H1 (cell line): ENCODE data around the gene DAZAP1. TPM values are rescaled to one million over a fixed set of nuclear protein-coding genes. Genes with fewer than 3 reads are reported as not detected.

Experiments used
- CTCF ChIA-PET: fragments of 300-600 bp; sonication (Branson Sonifier 250); formaldehyde crosslinking; loops from one replicate; lab custom pipeline; 2021; ENCODE audit not compliant: partially characterized antibody; lab: Charles Lee
- POLR2A ChIA-PET: fragments of 300-600 bp; sonication (Branson Sonifier 250); formaldehyde crosslinking; loops from one replicate; lab custom pipeline; 2021; ENCODE audit warnings: inconsistent platforms; ENCODE audit not compliant: partially characterized antibody; lab: Charles Lee
- DNase-seq, 2 experiments: peaks; one replicate each; pipeline versions ENCODE4 v3.0.0 to v3.0.0-alpha.2; 2010 to 2022; ENCODE audit warnings: low spot score in 2 of 2, low read depth in 1 of 2, mixed read lengths in 1 of 2
- FAIRE-seq: peaks from 2 replicates; lab custom pipeline; 2011; peaks lifted over from hg19 to GRCh38; lab: Jason Lieb, UNC
- H2AFZ ChIP-seq: 2 replicates; pipeline ENCODE4 v1.8.1; 2012; ENCODE audit warnings: low read length, inconsistent platforms
- H2AK5ac ChIP-seq: 2 replicates; pipeline ENCODE4 v1.6.1; 2013; ENCODE audit warnings: low read depth, low read length
- H2BK120ac ChIP-seq: replicated peaks from 2 replicates; pipeline ENCODE3; 2013; ENCODE audit warnings: low read depth, low read length, inconsistent platforms
- H2BK12ac ChIP-seq: 2 replicates; pipeline ENCODE4 v1.6.1; 2013; ENCODE audit warnings: low read depth, low read length
- H2BK15ac ChIP-seq: 2 replicates; pipeline ENCODE4 v1.6.1; 2013; ENCODE audit warnings: low read length
- H2BK20ac ChIP-seq: 2 replicates; pipeline ENCODE4 v1.6.1; 2013; ENCODE audit warnings: low read length
- H2BK5ac ChIP-seq: 2 replicates; pipeline ENCODE4 v1.6.1; 2013; ENCODE audit warnings: low read depth, low read length
- H3K14ac ChIP-seq: 2 replicates; pipeline ENCODE4 v1.6.1; 2013; ENCODE audit warnings: inconsistent platforms; ENCODE audit not compliant: insufficient read length
- H3K18ac ChIP-seq: 2 replicates; pipeline ENCODE4 v1.6.1; 2013; ENCODE audit warnings: low read length; ENCODE audit errors: extremely low read depth
- H3K23ac ChIP-seq: 2 replicates; pipeline ENCODE4 v1.6.1; 2013; ENCODE audit warnings: inconsistent platforms; ENCODE audit not compliant: insufficient read length
- H3K23me2 ChIP-seq: 2 replicates; pipeline ENCODE4 v1.6.1; 2013; ENCODE audit warnings: low read depth, low read length
- H3K27ac ChIP-seq: 2 replicates; pipeline ENCODE4 v1.6.1; 2011; ENCODE audit warnings: low read depth, low read length, inconsistent platforms
- H3K27me3 ChIP-seq, 4 experiments: replicated peaks in 1 of 4; 1 replicate in 1 of 4; 2 replicates in 3 of 4; pipeline versions ENCODE4 v1.6.1 to v1.8.1; 2011 to 2013; ENCODE audit warnings: low read length in 3 of 4, mild to moderate bottlenecking in 3 of 4, inconsistent platforms in 2 of 4, mixed read lengths in 2 of 4, moderate library complexity in 1 of 4; ENCODE audit not compliant: control insufficient read depth in 3 of 4, insufficient read depth in 3 of 4; ENCODE audit errors: extremely low read depth in 1 of 4
- H3K36me3 ChIP-seq, 4 experiments: 2 replicates each; pipeline versions ENCODE4 v1.6.1 to v1.8.1; 2011 to 2013; ENCODE audit warnings: mild to moderate bottlenecking in 4 of 4, low read length in 3 of 4, moderate library complexity in 2 of 4, control low read depth in 1 of 4, inconsistent platforms in 1 of 4; ENCODE audit not compliant: insufficient read depth in 4 of 4, control insufficient read depth in 2 of 4
- H3K4ac ChIP-seq: replicated peaks from 2 replicates; pipeline ENCODE3; 2013; ENCODE audit warnings: low read length, low read depth, mixed read lengths, inconsistent platforms; ENCODE audit not compliant: insufficient read length
- H3K4me1 ChIP-seq, 4 experiments: replicated peaks in 1 of 4; 1 replicate in 1 of 4; 2 replicates in 3 of 4; pipeline versions ENCODE4 v1.6.1 to v1.8.1; 2011 to 2013; ENCODE audit warnings: low read length in 3 of 4, inconsistent platforms in 2 of 4, mixed read lengths in 1 of 4; ENCODE audit not compliant: insufficient read depth in 4 of 4, control insufficient read depth in 3 of 4
- H3K4me2 ChIP-seq, 2 experiments: 2 replicates each; pipeline versions ENCODE4 v1.6.1 to v1.8.1; 2011 to 2013; ENCODE audit warnings: low read depth in 2 of 2, low read length in 2 of 2, control low read depth in 1 of 2, inconsistent platforms in 1 of 2, mild to moderate bottlenecking in 1 of 2; ENCODE audit not compliant: insufficient read depth in 1 of 2
- H3K4me3 ChIP-seq, 4 experiments: fragments of 200-600, 300-600 bp in 1 of 4; sonication (generic), shearing (Covaris generic), sonication (Bioruptor Twin) in 1 of 4; 2 replicates each; pipeline versions ENCODE4 v1.5.1 to v1.8.1; 2011 to 2016; ENCODE audit warnings: low read length in 4 of 4, low read depth in 3 of 4, control low read depth in 2 of 4, inconsistent platforms in 2 of 4, mild to moderate bottlenecking in 2 of 4, mixed read lengths in 1 of 4, moderate library complexity in 1 of 4; ENCODE audit not compliant: insufficient read depth in 2 of 4; ENCODE audit errors: extremely low read depth in 1 of 4
- H3K56ac ChIP-seq: replicated peaks from 2 replicates; pipeline ENCODE3; 2013; ENCODE audit warnings: low read depth, mild to moderate bottlenecking, mixed read lengths, low read length, inconsistent platforms; ENCODE audit not compliant: insufficient read length
- H3K79me1 ChIP-seq: 2 replicates; pipeline ENCODE4 v1.6.1; 2013; ENCODE audit warnings: low read depth, low read length, control low read depth
- H3K79me2 ChIP-seq, 2 experiments: 2 replicates each; pipeline versions ENCODE4 v1.6.1 to v1.8.1; 2012 to 2013; ENCODE audit warnings: low read length in 2 of 2, mild to moderate bottlenecking in 2 of 2, inconsistent platforms in 1 of 2; ENCODE audit not compliant: insufficient read depth in 2 of 2, control insufficient read depth in 1 of 2
- H3K9ac ChIP-seq, 4 experiments: replicated peaks in 1 of 4; 1 replicate in 1 of 4; 2 replicates in 3 of 4; pipeline versions ENCODE4 v1.6.1 to v1.8.1; 2011 to 2013; ENCODE audit warnings: low read depth in 3 of 4, low read length in 3 of 4, control low read depth in 2 of 4, mild to moderate bottlenecking in 2 of 4, moderate library complexity in 2 of 4, inconsistent platforms in 1 of 4; ENCODE audit errors: extremely low read depth in 1 of 4
- H3K9me3 ChIP-seq, 2 experiments: 2 replicates each; pipeline versions ENCODE4 v1.6.1 to v1.8.1; 2012 to 2013; ENCODE audit warnings: mild to moderate bottlenecking in 2 of 2, moderate library complexity in 2 of 2, control low read depth in 1 of 2, inconsistent platforms in 1 of 2, low read depth in 1 of 2, low read length in 1 of 2, mixed read lengths in 1 of 2; ENCODE audit not compliant: insufficient read depth in 2 of 2
- H4K20me1 ChIP-seq, 2 experiments: replicated peaks in 1 of 2; 2 replicates each; pipeline versions ENCODE3 to v1.8.1; 2011 to 2013; ENCODE audit warnings: inconsistent platforms in 2 of 2, low read length in 2 of 2, mild to moderate bottlenecking in 1 of 2; ENCODE audit not compliant: insufficient read depth in 2 of 2, control insufficient read depth in 1 of 2
- H4K5ac ChIP-seq: 2 replicates; pipeline ENCODE4 v1.6.1; 2013; ENCODE audit warnings: low read length, low read depth, mixed read lengths, inconsistent platforms; ENCODE audit not compliant: insufficient read length
- H4K8ac ChIP-seq: 2 replicates; pipeline ENCODE4 v1.8.0; 2013; ENCODE audit warnings: mild to moderate bottlenecking, moderate library complexity, low read length, inconsistent platforms; ENCODE audit not compliant: insufficient read depth; ENCODE audit errors: extremely low read depth
- H4K91ac ChIP-seq: replicated peaks from 2 replicates; pipeline ENCODE3; 2013; ENCODE audit warnings: low read length, mixed read lengths, inconsistent platforms; ENCODE audit not compliant: insufficient read length
- WGBS, 2 experiments: shearing (Covaris generic) in 1 of 2; methylation state at CpG; one replicate each; pipeline versions ENCODE4 v1.1.6 to v1.1.7; 2013 to 2015; ENCODE audit warnings: low lambda C conversion rate in 2 of 2, mixed read lengths in 2 of 2, inconsistent platforms in 1 of 2, low coverage in 1 of 2, missing lambda C conversion rate in 1 of 2; ENCODE audit not compliant: insufficient replicate concordance in 2 of 2, insufficient coverage in 1 of 2, insufficient read length in 1 of 2; ENCODE audit errors: extremely low coverage in 1 of 2, missing lambda C conversion rate in 1 of 2; 5-methylcytosine and 5-hydroxymethylcytosine counted together
- polyA plus RNA-seq, 7 experiments: library from polyadenylated mRNA; depleted of rRNA in 3 of 7; stranded (reverse) in 5 of 7; unstranded in 2 of 7; fragments of >200 nt in 5 of 7; fragments of 200-250 nt in 2 of 7; gene quantifications; 1 replicate in 5 of 7; 2 replicates in 1 of 7; 4 replicates in 1 of 7; pipeline versions ENCODE4 v1.2.1 to v1.2.3, GENCODE V29; 2011 to 2013; ENCODE audit warnings: missing spikeins in 2 of 7, mixed read lengths in 2 of 7
- total RNA-seq: library from RNA; stranded (reverse); fragmentation: NEBNext Ultra II Directional; extraction: Animal tissue kit (Norgen Biotek cat#: 25700); gene quantifications from 2 replicates; pipeline ENCODE4 v1.2.1, GENCODE V29; 2021

Gene DAZAP1
- total and polyA plus RNA-seq, 2 of the 8 experiments (the other 6 are each of a cell fraction or from before 2014, with no cell fraction given): 79.6 to 341 TPM

DNA sequence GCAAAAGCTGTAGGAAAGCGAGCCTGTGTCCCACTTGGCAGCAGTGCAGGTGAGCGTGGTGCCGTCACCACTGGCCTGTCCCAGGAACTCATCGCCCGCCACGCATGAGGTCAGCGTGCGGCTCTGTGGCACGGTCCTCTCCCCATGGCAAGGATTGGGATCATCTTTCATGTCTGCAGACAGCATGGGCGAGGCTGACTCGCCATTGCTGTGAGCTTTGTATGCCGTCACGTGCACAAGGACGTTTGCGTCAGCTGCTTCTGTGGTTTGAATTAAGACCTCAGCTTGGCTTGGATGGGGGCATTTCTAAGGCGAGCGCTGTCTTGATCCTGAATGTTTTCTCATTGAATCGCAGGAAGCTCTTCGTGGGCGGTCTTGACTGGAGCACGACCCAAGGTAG lies 9.8 kb downstream of the DAZAP1 start:
- peaks cover 22 to 47% (median 35%) of the 10 kb centered on the region in 4 experiments for H3K36me3 ChIP-seq

More for the DNA sequence above, 9.8 kb downstream of the DAZAP1 start:
- Histone ChIP-seq H4K91ac (no peak overlapping the region), H2BK120ac (no peak overlapping the region), H3K4me1 (peaks cover 8 to 27% (median 17%) of the 10 kb centered on the region in 4 experiments), H3K27ac (0 out of 2 replicates have a peak overlapping the region, but pooled peaks have one; percentile 8), H3K23me2 (peaks cover 2% of the 10 kb centered on the region; the same call in 1 of the 2 replicates), H2AK5ac (no peak overlapping the region), H4K8ac (no peak overlapping the region), H3K27me3 (no peaks in the 10 kb centered on the region), H2BK15ac (no peak overlapping the region), H3K56ac (no peak overlapping the region), H3K18ac (no peak overlapping the region), H4K5ac (no peak overlapping the region), H4K20me1 (peaks cover 56 to 60% of the 10 kb centered on the region in 2 experiments), H3K79me2 (peaks cover 41 to 94% of the 10 kb centered on the region in 2 experiments), H3K4ac (no peak overlapping the region), H3K23ac (no peak overlapping the region), H3K79me1 (peaks cover 29% of the 10 kb centered on the region), H2AFZ (no peak overlapping the region), H3K4me3 (no peak overlapping the region), H3K4me2 (peak overlapping the region in 1 of 2 experiments; percentile 8; a peak in 1 of 4 replicates), H3K9ac (peak overlapping the region in 1 of 4 experiments; percentile 34; a peak in 2 of 7 replicates), H3K14ac (no peak overlapping the region), H2BK5ac (peak overlapping the region; percentile 7; the same call in 1 of the 2 replicates), H2BK12ac (peak overlapping the region; percentile 35; the same call in 1 of the 2 replicates), H3K9me3 (no peaks in the 10 kb centered on the region), H2BK20ac (no peak overlapping the region)
- ChIA-PET CTCF (interaction anchor here (1.2 to 1.3 kb wide), 2 partner anchors 12 to 18 kb away, joined by 3 read pairs; no protein-coding TSS in a partner anchor), POLR2A (interaction anchor here (0.6 to 2.4 kb wide), 11 partner anchors 8 to 464 kb away, joined by 3 to 9 read pairs (median 4); no protein-coding TSS in a partner anchor)
- FAIRE-seq: no peak
- WGBS, 2 experiments: 92% methylated on average over 21 of the region's 21 CpGs; no CpG with 5 or more reads in 1 of the 2 experiments
- DNase-seq: no peak
